ENCODE measurements around the gene TMEM135.
"Not testable (repeated sequence)": the region's sequence is repeated elsewhere in the genome, so short reads cannot be mapped to it uniquely, and the experiment has no call there.

The TMEM135 gene

DNA sequence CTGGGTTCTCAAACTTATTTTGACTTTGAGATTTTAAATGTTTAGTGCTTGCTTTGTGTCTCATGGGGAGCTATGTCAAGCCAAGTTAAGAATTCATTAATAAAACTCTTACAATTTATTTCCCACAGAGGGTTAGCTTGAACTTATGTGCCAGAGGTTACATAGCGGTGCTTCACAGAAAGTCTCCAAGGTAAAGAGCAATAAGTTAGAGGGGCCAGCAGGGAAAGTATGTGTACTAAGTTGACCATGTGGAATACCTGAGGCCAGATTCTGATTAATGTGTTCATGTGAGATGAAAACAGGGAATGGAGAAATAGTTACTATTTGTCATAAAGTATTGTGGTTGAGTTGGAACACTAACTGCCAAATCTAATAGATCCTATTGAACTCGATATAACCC is 149.3 kb downstream of the TMEM135 start:
- Histone ChIP-seq H2AFZ (ENCODE audit: low read length) (no peak overlapping the region), H3K27ac (ENCODE audit: low read depth, low read length, poor library complexity, severe bottlenecking) (no peak overlapping the region), H3K9me3 (ENCODE audit: low read length) (no peaks in the 10 kb centered on the region), H3K27me3 (ENCODE audit: insufficient read depth, low read length) (no peaks in the 10 kb centered on the region), H3K4me1 (ENCODE audit: insufficient read depth, low read length, severe bottlenecking) (no peaks in the 10 kb centered on the region), H3K79me2 (ENCODE audit: insufficient read depth, low read length) (no peaks in the 10 kb centered on the region), H4K20me1 (ENCODE audit: insufficient read depth, low read length) (no peaks in the 10 kb centered on the region), H3K9ac (ENCODE audit: low read length) (no peak overlapping the region), H3K36me3 (ENCODE audit: insufficient read depth, low read length) (no peaks in the 10 kb centered on the region), H3K9me2 (ENCODE audit: low read depth, low read length) (no peaks in the 10 kb centered on the region), H3F3A (ENCODE audit: insufficient read depth, low read length) (no peaks in the 10 kb centered on the region), H3K4me3 (ENCODE audit: low read depth, low read length, poor library complexity, severe bottlenecking) (no peak overlapping the region), H3K4me2 (ENCODE audit: low read length) (no peak overlapping the region)
- TF ChIP-seq, protein P1, sequence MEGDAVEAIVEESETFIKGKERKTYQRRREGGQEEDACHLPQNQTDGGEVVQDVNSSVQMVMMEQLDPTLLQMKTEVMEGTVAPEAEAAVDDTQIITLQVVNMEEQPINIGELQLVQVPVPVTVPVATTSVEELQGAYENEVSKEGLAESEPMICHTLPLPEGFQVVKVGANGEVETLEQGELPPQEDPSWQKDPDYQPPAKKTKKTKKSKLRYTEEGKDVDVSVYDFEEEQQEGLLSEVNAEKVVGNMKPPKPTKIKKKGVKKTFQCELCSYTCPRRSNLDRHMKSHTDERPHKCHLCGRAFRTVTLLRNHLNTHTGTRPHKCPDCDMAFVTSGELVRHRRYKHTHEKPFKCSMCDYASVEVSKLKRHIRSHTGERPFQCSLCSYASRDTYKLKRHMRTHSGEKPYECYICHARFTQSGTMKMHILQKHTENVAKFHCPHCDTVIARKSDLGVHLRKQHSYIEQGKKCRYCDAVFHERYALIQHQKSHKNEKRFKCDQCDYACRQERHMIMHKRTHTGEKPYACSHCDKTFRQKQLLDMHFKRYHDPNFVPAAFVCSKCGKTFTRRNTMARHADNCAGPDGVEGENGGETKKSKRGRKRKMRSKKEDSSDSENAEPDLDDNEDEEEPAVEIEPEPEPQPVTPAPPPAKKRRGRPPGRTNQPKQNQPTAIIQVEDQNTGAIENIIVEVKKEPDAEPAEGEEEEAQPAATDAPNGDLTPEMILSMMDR (IDR thresholded peaks at IDR 0.05; ENCODE audit: low read length): no peak
- no peak for TF ChIP-seq EZH2 (IDR thresholded peaks at IDR 0.05; ENCODE audit: borderline replicate concordance, low read length)

DNA sequence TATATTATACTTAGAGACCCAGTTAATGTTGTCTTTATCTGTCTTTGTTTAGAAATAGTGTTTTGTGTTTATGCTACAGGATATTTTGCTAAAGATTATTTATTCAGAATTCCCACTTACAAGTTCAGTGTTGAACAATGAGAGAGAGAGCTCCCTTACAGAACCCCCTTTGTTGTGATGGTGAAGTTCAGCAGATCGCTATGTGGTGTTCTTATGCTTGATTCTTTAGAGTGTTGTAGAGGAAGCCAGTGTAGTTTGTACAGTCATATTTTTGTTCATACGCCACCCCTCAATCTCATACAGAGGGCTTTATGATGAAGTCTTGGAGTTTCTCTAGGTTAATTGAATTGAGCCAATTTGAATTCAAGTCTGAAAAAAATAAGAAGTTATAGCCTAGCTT is 150.2 kb downstream of the TMEM135 start:
- Histone ChIP-seq H3K79me2 (ENCODE audit: insufficient read depth, low read length) (no peaks in the 10 kb centered on the region), H3K36me3 (ENCODE audit: insufficient read depth, low read length) (no peaks in the 10 kb centered on the region), H2AFZ (ENCODE audit: low read length) (no peak overlapping the region), H3K4me3 (ENCODE audit: low read depth, low read length, poor library complexity, severe bottlenecking) (no peak overlapping the region), H3K27ac (ENCODE audit: low read depth, low read length, poor library complexity, severe bottlenecking) (no peak overlapping the region), H3K4me2 (ENCODE audit: low read length) (no peak overlapping the region), H4K20me1 (ENCODE audit: insufficient read depth, low read length) (no peaks in the 10 kb centered on the region), H3K9me3 (ENCODE audit: low read length) (no peaks in the 10 kb centered on the region), H3K4me1 (ENCODE audit: insufficient read depth, low read length, severe bottlenecking) (no peaks in the 10 kb centered on the region), H3F3A (ENCODE audit: insufficient read depth, low read length) (no peaks in the 10 kb centered on the region), H3K9ac (ENCODE audit: low read length) (no peak overlapping the region), H3K9me2 (ENCODE audit: low read depth, low read length) (no peaks in the 10 kb centered on the region), H3K27me3 (ENCODE audit: insufficient read depth, low read length) (no peaks in the 10 kb centered on the region)
- TF ChIP-seq EZH2 (IDR thresholded peaks at IDR 0.05; ENCODE audit: borderline replicate concordance, low read length): no peak
- TF ChIP-seq, protein P1 (IDR thresholded peaks at IDR 0.05; ENCODE audit: low read length): no peak

DNA sequence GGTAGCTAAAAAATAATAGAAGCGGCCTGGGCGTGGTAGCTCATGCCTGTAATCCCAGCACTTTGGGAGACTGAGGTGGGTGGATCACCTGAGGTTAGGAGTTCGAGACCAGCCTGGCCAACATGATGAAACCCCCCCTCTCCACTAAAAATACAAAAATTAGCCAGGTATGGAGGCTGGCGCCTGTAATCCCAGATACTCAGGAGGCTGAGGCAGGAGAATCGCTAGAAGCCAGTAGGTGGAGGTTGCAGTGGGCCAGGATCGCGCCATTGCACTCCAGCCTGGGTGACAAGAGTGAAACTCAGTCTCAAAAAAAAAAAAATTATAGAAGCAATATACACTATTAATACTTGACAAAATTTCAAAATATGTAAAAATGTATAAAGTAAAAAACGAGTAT is 150.7 kb downstream of the TMEM135 start:
- not testable (repeated sequence) for H3K27ac ChIP-seq (ENCODE audit: low read depth, low read length, poor library complexity, severe bottlenecking); H4K20me1 ChIP-seq (ENCODE audit: insufficient read depth, low read length); H3K36me3 ChIP-seq (ENCODE audit: insufficient read depth, low read length); H3K4me3 ChIP-seq (ENCODE audit: low read depth, low read length, poor library complexity, severe bottlenecking); H3K4me1 ChIP-seq (ENCODE audit: insufficient read depth, low read length, severe bottlenecking); H3K9ac ChIP-seq (ENCODE audit: low read length); H3K4me2 ChIP-seq (ENCODE audit: low read length); H3F3A ChIP-seq (ENCODE audit: insufficient read depth, low read length); H3K9me2 ChIP-seq (ENCODE audit: low read depth, low read length); H2AFZ ChIP-seq (ENCODE audit: low read length); H3K79me2 ChIP-seq (ENCODE audit: insufficient read depth, low read length); H3K27me3 ChIP-seq (ENCODE audit: insufficient read depth, low read length); H3K9me3 ChIP-seq (ENCODE audit: low read length)

DNA sequence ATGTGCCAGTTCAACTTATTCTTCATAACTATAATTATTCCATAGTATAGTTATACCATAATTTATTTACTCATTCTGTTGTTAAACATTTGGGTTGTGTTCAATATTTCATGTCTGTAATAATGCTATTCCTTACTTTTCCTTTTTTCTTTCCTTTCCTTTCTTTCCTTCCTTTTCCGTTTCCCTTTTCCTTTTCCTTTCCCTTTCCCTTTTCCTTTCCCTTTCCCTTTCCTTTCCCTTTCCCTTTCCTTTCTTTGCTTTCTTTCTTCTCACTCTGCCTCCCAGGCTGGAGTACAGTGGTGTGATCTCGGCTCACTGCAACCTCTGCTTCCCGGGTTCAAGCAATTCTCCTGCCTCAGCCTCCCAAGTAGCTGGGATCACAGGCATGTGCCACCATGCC is 151.2 kb downstream of the TMEM135 start:
- not testable (repeated sequence) for H3K27ac ChIP-seq (ENCODE audit: low read depth, low read length, poor library complexity, severe bottlenecking); H3K27me3 ChIP-seq (ENCODE audit: insufficient read depth, low read length); H3K79me2 ChIP-seq (ENCODE audit: insufficient read depth, low read length); H3K4me1 ChIP-seq (ENCODE audit: insufficient read depth, low read length, severe bottlenecking); H3K9me3 ChIP-seq (ENCODE audit: low read length); H3K9me2 ChIP-seq (ENCODE audit: low read depth, low read length); H2AFZ ChIP-seq (ENCODE audit: low read length); H3F3A ChIP-seq (ENCODE audit: insufficient read depth, low read length); H3K4me3 ChIP-seq (ENCODE audit: low read depth, low read length, poor library complexity, severe bottlenecking); H3K4me2 ChIP-seq (ENCODE audit: low read length); H3K9ac ChIP-seq (ENCODE audit: low read length); H3K36me3 ChIP-seq (ENCODE audit: insufficient read depth, low read length); H4K20me1 ChIP-seq (ENCODE audit: insufficient read depth, low read length)
